GM18951 (cell line): Measurements from ENCODE around the gene BPIFB2.
"Not testable (repeated sequence)": the region's sequence is repeated elsewhere in the genome, so short reads cannot be mapped to it uniquely, and the experiment has no call there.

Experiments used
- POLR2A ChIP-seq: IDR thresholded peaks from 4 replicates; pipeline ENCODE4 v1.6.1; 2011; ENCODE audit warnings: mild to moderate bottlenecking; ENCODE audit not compliant: insufficient read length, insufficient read depth; ENCODE audit errors: extremely low read depth
- in situ Hi-C: fragments of 300-500 bp; cut with MboI; formaldehyde crosslinking; loops from one replicate; pipeline ENCODE4 v1.12.0; 2022; ENCODE audit warnings: low sequenced_read_pairs, mixed read lengths, inconsistent platforms; ENCODE audit not compliant: unreplicated experiment

The BPIFB2 gene

GRCh38 chr20:33031531-33031930 lies 24.0 kb downstream of the BPIFB2 start, which contains the start of gene BPIFB6:
TSS of gene BPIFB6 (plus strand) at chr20:33031648. CDS start at chr20:33031648, 0 bp downstream.
- no peak for TF ChIP-seq POLR2A
- in situ Hi-C loops = no loop called here

DNA sequence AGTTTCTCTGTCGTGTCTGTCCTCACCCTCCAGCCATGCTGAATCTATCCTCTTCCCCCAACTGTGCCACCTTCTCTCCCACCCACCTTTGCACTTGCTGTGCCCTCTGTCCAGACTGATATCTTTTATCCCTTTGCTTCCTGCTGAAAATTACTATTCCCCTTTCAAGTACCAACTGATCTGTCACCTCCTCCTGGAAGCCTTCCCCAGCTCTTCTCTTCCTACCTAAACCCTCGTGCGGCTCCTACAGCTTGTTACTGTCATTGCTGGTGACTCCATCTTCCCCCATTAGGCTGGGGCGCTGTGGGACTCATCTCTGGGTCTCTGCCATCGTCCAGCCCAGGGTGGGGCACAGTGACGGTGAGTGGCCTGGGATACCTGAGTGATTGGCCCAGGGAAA lies 25.1 kb downstream of the BPIFB2 start:
- in situ Hi-C loops = no loop called here
- TF ChIP-seq POLR2A = no peak

DNA sequence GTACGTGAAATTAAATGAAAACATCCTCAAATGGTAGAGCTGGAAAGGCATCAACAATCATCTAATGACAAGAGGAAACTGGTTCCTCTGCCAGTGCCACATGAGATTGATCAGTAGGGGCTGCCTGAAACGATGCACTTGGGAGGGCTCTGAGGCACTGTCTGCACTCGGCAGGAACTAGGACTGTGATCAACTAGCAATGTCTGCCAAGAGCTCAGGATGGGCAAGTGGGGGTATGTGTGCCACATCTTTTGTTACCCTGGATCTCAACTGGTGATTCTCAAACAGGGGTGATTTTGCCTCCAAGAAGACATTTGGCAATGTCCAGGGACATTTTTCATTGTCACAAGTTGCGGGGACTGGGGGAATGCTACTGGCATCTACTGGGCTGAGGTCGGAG lies 25.9 kb downstream of the BPIFB2 start:
- no peak for TF ChIP-seq POLR2A
- in situ Hi-C loops = no loop called here

DNA sequence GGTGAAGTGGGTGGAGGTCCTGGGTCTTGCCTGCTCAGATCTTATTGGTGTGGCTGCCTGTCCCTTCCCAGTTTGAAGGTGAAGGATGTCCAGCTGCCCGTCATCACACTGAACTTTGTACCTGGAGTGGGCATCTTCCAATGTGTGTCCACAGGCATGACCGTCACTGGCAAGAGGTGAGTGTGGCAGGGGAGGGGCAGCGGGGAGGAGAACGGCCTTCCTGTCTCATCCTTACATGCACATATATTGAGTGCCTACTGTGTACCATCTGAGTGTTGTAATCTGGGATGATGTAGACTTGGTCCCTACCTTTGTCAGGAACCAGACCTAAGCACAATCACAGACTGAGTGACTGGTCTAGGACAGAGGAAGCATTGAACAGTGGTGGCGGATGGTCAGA lies 26.6 kb downstream of the BPIFB2 start:
- in situ Hi-C loops = no loop called here
- TF ChIP-seq POLR2A = no peak

DNA sequence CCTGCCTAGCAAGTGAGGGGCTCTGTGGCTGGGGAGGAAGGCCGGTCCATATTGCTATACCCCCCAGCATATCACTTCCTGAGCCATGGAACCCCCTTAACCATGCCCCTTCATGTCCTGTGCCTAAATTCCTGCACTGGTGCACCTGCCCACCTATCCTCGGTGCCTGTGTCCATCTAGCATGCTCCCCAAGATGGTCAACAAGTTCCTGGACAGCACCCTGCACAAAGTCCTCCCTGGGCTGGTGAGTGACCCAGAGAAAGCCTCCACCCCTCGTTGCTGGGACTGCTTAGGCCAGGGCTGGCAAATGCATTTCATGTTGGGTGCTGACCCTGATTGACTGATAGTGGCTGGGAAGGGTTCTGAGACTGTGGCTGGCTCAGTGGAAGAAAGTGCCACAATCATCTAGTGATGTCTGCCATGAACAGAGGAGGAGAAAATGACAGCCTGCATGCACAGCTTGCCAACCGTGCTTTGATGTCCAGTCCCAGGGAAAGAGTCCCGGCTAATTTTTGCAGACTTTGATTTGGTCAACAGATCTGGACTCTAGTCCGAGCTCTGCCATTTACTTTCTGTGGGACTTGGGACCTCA lies 27.5 kb downstream of the BPIFB2 start:
- in situ Hi-C loops = no loop called here
- TF ChIP-seq POLR2A = no peak

GRCh38 chr20:33037456-33037855 lies 30.0 kb downstream of the BPIFB2 start:
- no peak for TF ChIP-seq POLR2A
- in situ Hi-C loops = no loop called here

DNA sequence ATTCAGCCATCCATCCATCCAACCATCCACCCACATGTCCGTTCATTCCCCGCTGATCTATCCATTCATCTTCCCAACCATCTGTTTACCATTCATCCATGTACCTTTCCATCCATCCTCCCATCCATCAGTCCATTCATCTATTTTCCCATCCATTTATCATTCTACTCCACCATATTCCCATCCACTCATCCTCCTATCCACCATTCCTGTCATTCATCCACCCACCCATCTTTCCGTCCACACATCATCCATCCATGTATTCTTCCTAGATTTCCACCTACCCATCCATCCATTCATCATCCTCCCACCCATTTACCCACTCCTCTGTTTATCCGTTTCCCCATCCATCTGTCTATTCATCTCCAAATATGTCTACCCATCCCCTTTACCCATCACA lies 30.7 kb downstream of the BPIFB2 start:
- no peak for TF ChIP-seq POLR2A
- in situ Hi-C loops = no loop called here

DNA sequence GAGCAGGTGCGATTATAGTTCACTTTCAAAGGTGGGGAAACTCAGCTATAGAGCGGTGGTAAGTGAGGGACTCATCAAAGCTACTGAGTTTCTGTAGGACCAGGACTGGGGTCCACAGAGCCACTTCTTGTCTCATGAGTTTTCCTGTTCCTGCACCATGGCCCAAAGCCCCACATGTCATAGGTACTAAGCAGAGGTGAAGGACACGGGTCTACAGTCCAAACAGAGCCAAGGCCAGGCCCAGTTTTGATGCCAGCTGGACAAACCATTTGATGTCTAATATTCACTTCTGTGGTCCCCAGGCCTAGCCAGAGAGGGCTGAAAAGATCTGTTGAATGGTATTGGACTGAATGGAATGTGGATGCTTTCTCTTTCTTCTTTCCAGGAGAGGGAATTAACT lies 34.9 kb downstream of the BPIFB2 start:
- TF ChIP-seq POLR2A = no peak
- in situ Hi-C loops = no loop called here

DNA sequence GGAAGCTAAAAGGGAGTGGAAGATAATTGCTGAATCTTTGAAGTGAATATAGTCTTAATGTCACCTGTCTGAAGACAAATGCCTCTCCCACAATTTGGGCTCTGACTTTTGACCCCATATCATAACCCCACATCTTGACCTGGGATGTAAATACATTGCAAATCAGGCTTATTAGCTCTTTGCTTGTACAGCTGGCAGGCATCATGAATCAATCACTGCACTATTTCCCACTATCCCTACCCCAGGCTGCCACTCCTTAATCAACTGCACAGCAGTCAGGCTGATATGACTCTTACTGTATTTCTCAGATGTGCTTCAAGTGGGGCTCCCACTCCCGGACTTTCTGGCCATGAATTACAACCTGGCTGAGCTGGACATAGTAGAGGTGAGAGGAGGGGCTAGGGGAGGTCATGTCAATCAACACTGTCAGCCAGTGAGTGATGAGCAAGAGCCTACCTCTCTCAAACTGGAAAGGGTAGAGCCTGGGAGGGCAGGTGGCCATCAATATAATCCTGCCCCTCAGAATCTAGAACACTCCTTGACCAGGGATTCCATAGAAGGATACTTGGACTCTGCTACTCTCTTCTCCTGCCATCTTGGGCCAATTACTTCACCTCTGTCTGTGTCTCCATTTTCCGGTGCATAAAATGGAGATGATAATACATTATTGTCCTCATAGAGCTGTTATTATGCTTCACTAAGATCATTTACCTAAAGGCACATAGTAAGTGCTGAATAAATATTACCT lies 35.7 kb downstream of the BPIFB2 start:
- no peak for TF ChIP-seq POLR2A
- in situ Hi-C loops = no loop called here

- in situ Hi-C loops = no loop called here
Observed at GRCh38 chr20:33043731-33044181, 36.3 kb downstream of the BPIFB2 start.

GRCh38 chr20:33045129-33045721 lies 37.7 kb downstream of the BPIFB2 start:
- in situ Hi-C loops = not testable (repeated sequence)

More at GRCh38 chr20:33043731-33044181, 36.3 kb downstream of the BPIFB2 start:
- TF ChIP-seq POLR2A = no peak

DNA sequence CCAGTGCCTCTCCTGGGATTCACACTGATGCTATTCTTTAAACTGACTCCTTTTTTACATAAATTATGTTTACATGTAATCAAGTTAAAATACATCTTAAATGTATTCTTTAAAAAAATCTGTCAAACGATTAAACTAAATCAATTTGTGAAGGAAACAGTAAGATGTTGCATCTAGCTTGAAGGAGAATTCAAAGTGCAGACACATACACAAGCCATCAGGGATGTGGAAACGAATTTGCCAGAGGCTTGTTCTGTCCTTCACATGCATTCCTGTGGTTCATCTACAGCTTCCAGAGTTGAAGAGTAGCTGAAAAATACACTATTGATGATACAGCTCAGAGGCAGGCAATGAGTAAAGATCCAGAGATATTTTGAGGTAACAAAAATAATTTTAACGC lies 38.9 kb downstream of the BPIFB2 start:
- TF ChIP-seq POLR2A = no peak
- in situ Hi-C loops = no loop called here

- no peak for TF ChIP-seq POLR2A
- in situ Hi-C loops = no loop called here
Observed at GRCh38 chr20:33051333-33051732, 43.8 kb downstream of the BPIFB2 start.
